HEK293 (cell line): ENCODE measurements around the gene PRKCG.
A peak's percentile ranks its signal among the peaks of the same experiment; 100 is the strongest.
"Not testable (repeated sequence)": the region's sequence is repeated elsewhere in the genome, so short reads cannot be mapped to it uniquely, and the experiment has no call there.

ENCODE experiments used
- CTCF ChIA-PET: fragments of 350-600 bp; formaldehyde crosslinking; extraction: SDS; loops from one replicate; lab custom pipeline; 2021; ENCODE audit warnings: antibody characterized with exemption; lab: Yijun Ruan, JAX
- POLR2A ChIA-PET: fragments of 300-600 bp; formaldehyde crosslinking; extraction: SDS; loops from one replicate; lab custom pipeline; 2020; ENCODE audit warnings: antibody characterized with exemption, inconsistent platforms; lab: Yijun Ruan, JAX
- H3K27ac ChIP-seq: fragments of 200-500 bp; sonication (Bioruptor generic); 2 replicates; pipeline ENCODE4 v1.5.1; 2014; ENCODE audit warnings: low read depth, low read length, control low read depth, inconsistent platforms; ENCODE audit errors: extremely low read depth
- H3K36me3 ChIP-seq, 2 experiments: fragments of 200-500 bp in 1 of 2; sonication (Bioruptor generic) in 1 of 2; 1 replicate in 1 of 2; 2 replicates in 1 of 2; pipeline ENCODE4 v1.5.1; 2014 to 2017; ENCODE audit warnings: inconsistent platforms in 2 of 2, low read length in 2 of 2; ENCODE audit not compliant: control insufficient read depth in 2 of 2, insufficient read depth in 1 of 2
- H3K4me1 ChIP-seq: fragments of 200-500 bp; sonication (Bioruptor generic); 2 replicates; pipeline ENCODE4 v1.5.1; 2014; ENCODE audit warnings: mild to moderate bottlenecking, low read length, inconsistent platforms; ENCODE audit not compliant: control insufficient read depth, insufficient read depth
- H3K4me3 ChIP-seq: 2 replicates; pipeline ENCODE4 v1.5.1; 2011; ENCODE audit warnings: low read depth, mild to moderate bottlenecking, control low read depth, low read length, moderate library complexity
- H3K9me3 ChIP-seq: fragments of 200-500 bp; sonication (Bioruptor generic); 2 replicates; pipeline ENCODE4 v1.5.1; 2014; ENCODE audit warnings: low read depth, low read length, inconsistent platforms; ENCODE audit not compliant: control insufficient read depth, insufficient read depth
- REPIN1 ChIP-seq: fragments of 450-650 bp; formaldehyde crosslinking; IDR thresholded peaks from 2 replicates; pipeline ENCODE4 v1.5.1; 2017; ENCODE audit warnings: missing biosample characterization, missing genetic modification characterization, low read depth
- SETDB1 ChIP-seq: IDR thresholded peaks from one replicate; pipeline ENCODE4 v1.6.1; 2017; ENCODE audit warnings: mild to moderate bottlenecking, low read length, moderate library complexity, mixed read lengths; ENCODE audit not compliant: insufficient read length
- TRIM28 ChIP-seq: IDR thresholded peaks from 2 replicates; pipeline ENCODE4 v1.6.1; 2011; ENCODE audit warnings: low read length, control low read depth, borderline replicate concordance
- ZNF114 ChIP-seq: fragments of 450-650 bp; formaldehyde crosslinking; IDR thresholded peaks from 2 replicates; pipeline ENCODE4 v1.5.0; 2017; ENCODE audit warnings: missing biosample characterization, missing genetic modification characterization
- ZNF133 ChIP-seq: fragments of 450-650 bp; formaldehyde crosslinking; IDR thresholded peaks from 2 replicates; pipeline ENCODE4 v1.5.1; 2016; ENCODE audit warnings: missing biosample characterization, missing genetic modification characterization
- ZNF16 ChIP-seq: fragments of 450-650 bp; formaldehyde crosslinking; IDR thresholded peaks from 2 replicates; pipeline ENCODE4 v1.5.1; 2016; ENCODE audit warnings: low read depth, missing biosample characterization, missing genetic modification characterization
- ZNF211 ChIP-seq: fragments of 450-650 bp; formaldehyde crosslinking; IDR thresholded peaks from 2 replicates; pipeline ENCODE4 v1.5.1; 2016; ENCODE audit warnings: low read depth, missing biosample characterization, missing genetic modification characterization
- ZNF274 ChIP-seq, 2 experiments: fragments of 200-500 bp in 1 of 2; fragments of 450-650 bp in 1 of 2; sonication (Bioruptor generic) in 1 of 2; formaldehyde crosslinking in 1 of 2; IDR thresholded peaks; 2 replicates each; pipeline versions ENCODE4 v1.5.1 to v1.6.1; 2014 to 2016; ENCODE audit warnings: borderline replicate concordance in 1 of 2, inconsistent platforms in 1 of 2, low read length in 1 of 2, missing biosample characterization in 1 of 2, missing genetic modification characterization in 1 of 2
- ZNF416 ChIP-seq: fragments of 450-650 bp; formaldehyde crosslinking; IDR thresholded peaks from 2 replicates; pipeline ENCODE4 v1.5.1; 2016; ENCODE audit warnings: missing biosample characterization, missing genetic modification characterization
- ZNF423 ChIP-seq: fragments of 450-650 bp; formaldehyde crosslinking; IDR thresholded peaks from 2 replicates; pipeline ENCODE4 v1.5.1; 2016; ENCODE audit warnings: missing biosample characterization, missing genetic modification characterization
- ZNF529 ChIP-seq: fragments of 450-650 bp; formaldehyde crosslinking; IDR thresholded peaks from 2 replicates; pipeline ENCODE4 v1.5.1; 2017; ENCODE audit warnings: missing genetic modification characterization, missing biosample characterization; ENCODE audit not compliant: insufficient replicate concordance
- ZNF654 ChIP-seq: fragments of 450-650 bp; formaldehyde crosslinking; IDR thresholded peaks from 2 replicates; pipeline ENCODE4 v1.5.1; 2016; ENCODE audit warnings: low read depth, missing biosample characterization, missing genetic modification characterization
- ZNF747 ChIP-seq: fragments of 450-650 bp; formaldehyde crosslinking; IDR thresholded peaks from 2 replicates; pipeline ENCODE4 v1.5.1; 2016; ENCODE audit warnings: missing biosample characterization, missing genetic modification characterization
- ZSCAN30 ChIP-seq: fragments of 450-650 bp; IDR thresholded peaks from 2 replicates; pipeline ENCODE4 v1.5.1; 2018; ENCODE audit warnings: missing biosample characterization, mild to moderate bottlenecking, missing genetic modification characterization, moderate library complexity
- TF ChIP-seq, protein P1 (sequence below): fragments of 450-650 bp; formaldehyde crosslinking; IDR thresholded peaks from 2 replicates; pipeline ENCODE4 v1.5.1; 2017; ENCODE audit warnings: missing biosample characterization, missing genetic modification characterization
- TF ChIP-seq, protein P2 (sequence below): fragments of 450-650 bp; IDR thresholded peaks from 2 replicates; pipeline ENCODE4 v1.5.1; 2018; ENCODE audit warnings: missing biosample characterization, missing genetic modification characterization
- TF ChIP-seq, protein P3 (sequence below): fragments of 450-650 bp; formaldehyde crosslinking; IDR thresholded peaks from 2 replicates; pipeline ENCODE4 v1.5.1; 2016; ENCODE audit warnings: missing biosample characterization, missing genetic modification characterization
- TF ChIP-seq, protein P4 (sequence below): fragments of 450-650 bp; formaldehyde crosslinking; IDR thresholded peaks from 2 replicates; pipeline ENCODE4 v1.5.1; 2016; ENCODE audit warnings: missing biosample characterization, missing genetic modification characterization

The PRKCG gene

DNA sequence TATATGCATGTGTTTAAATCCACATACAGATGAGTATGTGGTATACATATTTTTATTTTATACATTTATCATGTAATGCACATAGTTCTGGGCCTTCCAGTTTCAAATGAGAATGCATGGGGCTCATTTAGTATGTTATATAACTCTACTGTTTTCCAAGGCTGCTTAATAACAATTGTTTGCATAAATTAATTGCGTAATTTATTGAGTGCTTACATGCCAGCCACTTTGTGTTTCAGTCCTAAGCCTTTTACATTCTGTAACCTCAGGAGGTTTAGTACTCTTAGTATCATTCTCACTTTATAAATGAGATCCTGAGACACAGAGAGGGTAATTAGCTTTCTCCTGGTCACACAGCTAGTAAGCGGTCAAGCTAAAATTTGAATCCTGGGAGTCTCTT, 64.0 kb downstream of the PRKCG start:
- no peak overlapping the region for H3K27ac ChIP-seq
- POLR2A ChIA-PET: interaction anchor here (0.6 kb wide), 1 partner anchor 34 kb away, joined by 3 read pairs; no protein-coding TSS in a partner anchor
- CTCF ChIA-PET: interaction anchor here (0.5 to 1.0 kb wide), 2 partner anchors 153 to 154 kb away, joined by 3 to 5 read pairs; no protein-coding TSS in a partner anchor
- H3K9me3 ChIP-seq: no peaks in the 10 kb centered on the region
- no peaks in the 10 kb centered on the region for H3K4me1 ChIP-seq
- H3K4me3 ChIP-seq: no peak overlapping the region
- H3K36me3 ChIP-seq: no peaks in the 10 kb centered on the region
- TF ChIP-seq ZNF747 (tag by site-specific recombination) (no peak), ZNF274 (IDR thresholded peaks at IDR 0.05; ENCODE audit: low read length) (no peak), ZNF274 (tag by site-specific recombination; IDR thresholded peaks at IDR 0.05; ENCODE audit: borderline replicate concordance) (no peak), ZNF416 (tag by site-specific recombination) (no peak), ZNF211 (tag by site-specific recombination) (no peak), REPIN1 (tag by site-specific recombination) (no peak), ZNF114 (no peak), SETDB1 (no peak)
- TF ChIP-seq, protein P1, sequence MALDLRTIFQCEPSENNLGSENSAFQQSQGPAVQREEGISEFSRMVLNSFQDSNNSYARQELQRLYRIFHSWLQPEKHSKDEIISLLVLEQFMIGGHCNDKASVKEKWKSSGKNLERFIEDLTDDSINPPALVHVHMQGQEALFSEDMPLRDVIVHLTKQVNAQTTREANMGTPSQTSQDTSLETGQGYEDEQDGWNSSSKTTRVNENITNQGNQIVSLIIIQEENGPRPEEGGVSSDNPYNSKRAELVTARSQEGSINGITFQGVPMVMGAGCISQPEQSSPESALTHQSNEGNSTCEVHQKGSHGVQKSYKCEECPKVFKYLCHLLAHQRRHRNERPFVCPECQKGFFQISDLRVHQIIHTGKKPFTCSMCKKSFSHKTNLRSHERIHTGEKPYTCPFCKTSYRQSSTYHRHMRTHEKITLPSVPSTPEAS (tag by site-specific recombination): no peak

DNA sequence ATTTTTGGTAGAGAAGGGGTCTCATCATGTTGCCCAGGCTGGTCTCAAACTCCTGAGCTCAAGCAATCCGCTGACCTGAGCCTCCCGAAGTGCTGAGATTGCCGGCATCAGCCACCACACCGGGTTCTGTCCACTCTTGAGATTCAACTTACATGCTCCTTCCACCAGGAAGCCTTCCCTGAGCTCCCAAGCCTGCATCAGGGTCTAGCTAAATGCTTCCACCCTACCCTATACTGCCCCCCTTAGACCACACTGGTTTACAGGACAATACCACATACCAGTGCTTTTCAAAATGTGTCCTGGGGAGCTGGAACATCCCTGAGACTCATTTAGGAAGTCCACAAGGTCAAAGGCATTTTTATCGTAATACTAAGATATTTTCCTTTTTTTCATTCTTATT, 65.6 kb downstream of the PRKCG start:
- ChIA-PET CTCF (interaction anchor here (0.5 to 2.1 kb wide), 23 partner anchors 9 to 688 kb away, joined by 3 to 20 read pairs (median 4); no protein-coding TSS in a partner anchor), POLR2A (no interaction called here)
- Histone ChIP-seq H3K9me3 (no peaks in the 10 kb centered on the region), H3K4me3 (no peak overlapping the region), H3K36me3 (no peaks in the 10 kb centered on the region), H3K27ac (no peak overlapping the region), H3K4me1 (no peaks in the 10 kb centered on the region)
- TF ChIP-seq ZNF133 (no peak), ZNF654 (tag by site-specific recombination) (peak; percentile 31; the same call in 1 of the 2 replicates), ZNF529 (no peak), ZNF423 (tag by site-specific recombination) (no peak), ZNF16 (tag by site-specific recombination) (no peak)
- TF ChIP-seq, protein P2, sequence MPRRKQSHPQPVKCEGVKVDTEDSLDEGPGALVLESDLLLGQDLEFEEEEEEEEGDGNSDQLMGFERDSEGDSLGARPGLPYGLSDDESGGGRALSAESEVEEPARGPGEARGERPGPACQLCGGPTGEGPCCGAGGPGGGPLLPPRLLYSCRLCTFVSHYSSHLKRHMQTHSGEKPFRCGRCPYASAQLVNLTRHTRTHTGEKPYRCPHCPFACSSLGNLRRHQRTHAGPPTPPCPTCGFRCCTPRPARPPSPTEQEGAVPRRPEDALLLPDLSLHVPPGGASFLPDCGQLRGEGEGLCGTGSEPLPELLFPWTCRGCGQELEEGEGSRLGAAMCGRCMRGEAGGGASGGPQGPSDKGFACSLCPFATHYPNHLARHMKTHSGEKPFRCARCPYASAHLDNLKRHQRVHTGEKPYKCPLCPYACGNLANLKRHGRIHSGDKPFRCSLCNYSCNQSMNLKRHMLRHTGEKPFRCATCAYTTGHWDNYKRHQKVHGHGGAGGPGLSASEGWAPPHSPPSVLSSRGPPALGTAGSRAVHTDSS (tag by site-specific recombination): no peak

DNA sequence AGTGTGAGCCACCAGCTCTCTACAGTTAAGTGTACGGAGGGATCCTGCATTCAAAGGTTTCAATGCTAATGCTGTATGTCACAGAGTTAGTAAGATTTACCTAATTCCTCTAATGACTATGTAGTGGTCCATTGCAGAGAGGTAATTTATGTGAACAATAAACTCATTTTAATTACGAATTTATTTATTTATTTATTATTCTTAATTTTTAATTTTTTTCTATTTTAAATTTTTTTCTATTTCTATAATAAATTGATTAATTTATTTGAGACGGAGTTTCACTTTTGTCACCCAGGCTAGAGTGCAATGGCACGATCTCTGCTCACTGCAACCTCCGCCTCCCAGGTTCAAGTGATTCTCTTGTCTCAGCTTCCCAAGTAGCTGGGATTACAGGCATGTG, 66.6 kb downstream of the PRKCG start:
- H3K4me3 ChIP-seq, POLR2A ChIA-PET, H3K27ac ChIP-seq, H3K9me3 ChIP-seq, H3K4me1 ChIP-seq, H3K36me3 ChIP-seq: not testable (repeated sequence)
- CTCF ChIA-PET: interaction anchor here (0.8 to 2.1 kb wide), 11 partner anchors 8 to 156 kb away, joined by 3 to 20 read pairs (median 6); no protein-coding TSS in a partner anchor

DNA sequence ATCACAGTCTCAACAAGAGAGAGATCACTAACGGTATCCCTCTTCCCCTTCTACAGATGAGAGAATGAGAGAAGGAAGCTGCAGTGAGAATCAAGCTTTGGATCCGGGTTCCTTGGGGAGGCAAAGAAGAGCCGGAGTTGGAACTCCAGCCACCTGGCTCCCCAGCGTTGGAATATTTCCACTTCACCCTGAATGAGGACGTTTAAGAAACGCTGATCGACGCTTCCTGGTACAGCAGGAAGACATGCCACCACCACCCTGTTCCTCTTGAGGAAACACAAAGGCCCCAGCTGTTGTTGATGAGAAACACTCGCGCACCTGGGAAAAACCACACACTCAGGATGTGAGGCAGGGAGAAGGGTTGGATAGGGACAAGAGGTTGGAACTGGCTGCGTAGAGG, 69.4 kb downstream of the PRKCG start:
- H3K4me1 ChIP-seq: no peaks in the 10 kb centered on the region
- no peak overlapping the region for H3K27ac ChIP-seq
- H3K4me3 ChIP-seq: no peak overlapping the region
- ChIA-PET POLR2A (no interaction called here), CTCF (interaction anchor here (0.6 to 1.8 kb wide), 6 partner anchors 9 to 158 kb away, joined by 3 to 6 read pairs (median 4); no protein-coding TSS in a partner anchor)
- H3K36me3 ChIP-seq: no peaks in the 10 kb centered on the region
- H3K9me3 ChIP-seq: no peaks in the 10 kb centered on the region
- TF ChIP-seq ZSCAN30 (tag by site-specific recombination) (no peak), TRIM28 (no peak)
- TF ChIP-seq, protein P3, sequence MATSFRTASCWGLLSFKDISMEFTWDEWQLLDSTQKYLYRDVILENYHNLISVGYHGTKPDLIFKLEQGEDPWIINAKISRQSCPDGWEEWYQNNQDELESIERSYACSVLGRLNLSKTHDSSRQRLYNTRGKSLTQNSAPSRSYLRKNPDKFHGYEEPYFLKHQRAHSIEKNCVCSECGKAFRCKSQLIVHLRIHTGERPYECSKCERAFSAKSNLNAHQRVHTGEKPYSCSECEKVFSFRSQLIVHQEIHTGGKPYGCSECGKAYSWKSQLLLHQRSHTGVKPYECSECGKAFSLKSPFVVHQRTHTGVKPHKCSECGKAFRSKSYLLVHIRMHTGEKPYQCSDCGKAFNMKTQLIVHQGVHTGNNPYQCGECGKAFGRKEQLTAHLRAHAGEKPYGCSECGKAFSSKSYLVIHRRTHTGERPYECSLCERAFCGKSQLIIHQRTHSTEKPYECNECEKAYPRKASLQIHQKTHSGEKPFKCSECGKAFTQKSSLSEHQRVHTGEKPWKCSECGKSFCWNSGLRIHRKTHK (tag by site-specific recombination): no peak
- TF ChIP-seq, protein P4, sequence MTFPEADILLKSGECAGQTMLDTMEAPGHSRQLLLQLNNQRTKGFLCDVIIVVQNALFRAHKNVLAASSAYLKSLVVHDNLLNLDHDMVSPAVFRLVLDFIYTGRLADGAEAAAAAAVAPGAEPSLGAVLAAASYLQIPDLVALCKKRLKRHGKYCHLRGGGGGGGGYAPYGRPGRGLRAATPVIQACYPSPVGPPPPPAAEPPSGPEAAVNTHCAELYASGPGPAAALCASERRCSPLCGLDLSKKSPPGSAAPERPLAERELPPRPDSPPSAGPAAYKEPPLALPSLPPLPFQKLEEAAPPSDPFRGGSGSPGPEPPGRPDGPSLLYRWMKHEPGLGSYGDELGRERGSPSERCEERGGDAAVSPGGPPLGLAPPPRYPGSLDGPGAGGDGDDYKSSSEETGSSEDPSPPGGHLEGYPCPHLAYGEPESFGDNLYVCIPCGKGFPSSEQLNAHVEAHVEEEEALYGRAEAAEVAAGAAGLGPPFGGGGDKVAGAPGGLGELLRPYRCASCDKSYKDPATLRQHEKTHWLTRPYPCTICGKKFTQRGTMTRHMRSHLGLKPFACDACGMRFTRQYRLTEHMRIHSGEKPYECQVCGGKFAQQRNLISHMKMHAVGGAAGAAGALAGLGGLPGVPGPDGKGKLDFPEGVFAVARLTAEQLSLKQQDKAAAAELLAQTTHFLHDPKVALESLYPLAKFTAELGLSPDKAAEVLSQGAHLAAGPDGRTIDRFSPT: no peak
